Activated T-helper 17 cell treated with anti-CD3 and anti-CD28 coated beads, Interleukin-2, amount 50 U/mL, for 72 hours (primary cell): ENCODE data around the gene DBP. TPM values are rescaled to one million over a fixed set of nuclear protein-coding genes. Genes with fewer than 3 reads are reported as not detected.
"Not testable (repeated sequence)": the region's sequence is repeated elsewhere in the genome, so short reads cannot be mapped to it uniquely, and the experiment has no call there.

Experiments used
- ATAC-seq: fragments of 150-1000 bp; cut with Tn5 transposase; replicated peaks from 2 replicates; pipeline ENCODE4 v1.10.0; 2021; ENCODE audit warnings: mild to moderate bottlenecking, moderate library complexity
- H3K27ac Mint-ChIP-seq: one replicate; pipeline ENCODE4 v1.8.0; 2022; ENCODE audit warnings: mixed read lengths
- H3K27me3 Mint-ChIP-seq: one replicate; pipeline ENCODE4 v1.8.0; 2022; ENCODE audit warnings: mixed read lengths
- H3K36me3 Mint-ChIP-seq: one replicate; pipeline ENCODE4 v1.8.0; 2022; ENCODE audit warnings: low read depth, mild to moderate bottlenecking, mixed read lengths
- H3K4me1 Mint-ChIP-seq: one replicate; pipeline ENCODE4 v1.8.0; 2022; ENCODE audit warnings: mixed read lengths
- H3K4me3 Mint-ChIP-seq: one replicate; pipeline ENCODE4 v1.8.0; 2022; ENCODE audit warnings: mild to moderate bottlenecking, mixed read lengths
- H3K9me3 Mint-ChIP-seq: one replicate; pipeline ENCODE4 v1.8.0; 2022; ENCODE audit warnings: mixed read lengths
- total RNA-seq, 2 donors: library from RNA; stranded (reverse); gene quantifications; one replicate each; pipeline ENCODE4 v1.2.3, GENCODE V29; 2022

The DBP gene, protein sequence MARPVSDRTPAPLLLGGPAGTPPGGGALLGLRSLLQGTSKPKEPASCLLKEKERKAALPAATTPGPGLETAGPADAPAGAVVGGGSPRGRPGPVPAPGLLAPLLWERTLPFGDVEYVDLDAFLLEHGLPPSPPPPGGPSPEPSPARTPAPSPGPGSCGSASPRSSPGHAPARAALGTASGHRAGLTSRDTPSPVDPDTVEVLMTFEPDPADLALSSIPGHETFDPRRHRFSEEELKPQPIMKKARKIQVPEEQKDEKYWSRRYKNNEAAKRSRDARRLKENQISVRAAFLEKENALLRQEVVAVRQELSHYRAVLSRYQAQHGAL
- total RNA-seq, result 1 to 10 TPM; 5.3 to 9.3 TPM

DNA sequence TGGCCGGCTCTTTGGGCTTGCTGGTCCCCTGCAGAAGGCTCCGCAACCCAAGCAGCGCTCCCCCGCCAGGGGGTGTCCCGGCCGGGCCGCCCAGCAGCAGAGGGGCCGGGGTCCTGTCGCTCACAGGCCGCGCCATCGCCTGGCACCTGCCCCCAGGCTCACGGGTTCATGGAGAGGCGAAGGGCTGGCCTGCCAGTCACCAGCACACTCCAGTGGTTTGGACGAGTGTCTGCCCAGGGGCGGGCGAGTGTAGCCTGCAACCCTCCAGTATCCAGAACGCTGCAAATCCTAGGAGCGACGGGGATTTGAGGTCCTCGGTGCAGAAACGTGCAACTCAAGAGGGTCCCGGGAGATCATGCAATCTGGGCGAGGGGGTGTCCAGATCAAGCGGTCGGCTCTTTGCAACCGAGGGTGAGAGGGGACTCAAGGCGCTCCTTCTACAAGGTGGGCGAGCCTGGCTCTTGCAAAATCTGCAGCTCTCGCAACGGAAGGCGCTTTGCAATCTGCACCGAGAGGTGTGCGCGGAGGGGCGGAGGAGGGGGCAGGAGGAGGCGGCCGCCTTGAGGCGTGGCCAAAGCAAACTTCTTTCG is at the start of gene DBP:
TSS of gene DBP (minus strand) at position 521 of the 590 bp plus-strand sequence. CDS start at position 136, 385 bp downstream.
- peak within 1 kb of the TSS; percentile 99 for H3K27ac Mint-ChIP-seq
- peaks cover 35% of the 10 kb centered on the region for H3K4me1 Mint-ChIP-seq
- ATAC-seq, result no peak
- H3K4me3 Mint-ChIP-seq, result peak within 1 kb of the TSS; percentile 96
- no peaks in the 10 kb centered on the region for H3K27me3 Mint-ChIP-seq
- peaks cover 6% of the 10 kb centered on the region for H3K36me3 Mint-ChIP-seq
- peaks cover 4% of the 10 kb centered on the region for H3K9me3 Mint-ChIP-seq

- H3K9me3 Mint-ChIP-seq, H3K27ac Mint-ChIP-seq, ATAC-seq, H3K4me1 Mint-ChIP-seq, H3K27me3 Mint-ChIP-seq, H3K36me3 Mint-ChIP-seq, H3K4me3 Mint-ChIP-seq: not testable (repeated sequence)
Observed at GRCh38 chr19:48686637-48687036, 49.5 kb upstream of the DBP start.

GRCh38 chr19:48686088-48686487 is 48.9 kb upstream of the DBP start:
- Mint-ChIP-seq H3K9me3 (no peaks in the 10 kb centered on the region), H3K36me3 (no peaks in the 10 kb centered on the region), H3K4me3 (no peak overlapping the region), H3K4me1 (no peaks in the 10 kb centered on the region), H3K27ac (no peak overlapping the region), H3K27me3 (no peaks in the 10 kb centered on the region)
- no peak for ATAC-seq

- H3K27me3 Mint-ChIP-seq, result no peaks in the 10 kb centered on the region
- H3K36me3 Mint-ChIP-seq, result no peaks in the 10 kb centered on the region
- no peaks in the 10 kb centered on the region for H3K9me3 Mint-ChIP-seq
- no peaks in the 10 kb centered on the region for H3K4me1 Mint-ChIP-seq
- ATAC-seq, result no peak
- no peak overlapping the region for H3K4me3 Mint-ChIP-seq
- no peak overlapping the region for H3K27ac Mint-ChIP-seq
Observed at GRCh38 chr19:48685583-48685982, 48.4 kb upstream of the DBP start.

DNA sequence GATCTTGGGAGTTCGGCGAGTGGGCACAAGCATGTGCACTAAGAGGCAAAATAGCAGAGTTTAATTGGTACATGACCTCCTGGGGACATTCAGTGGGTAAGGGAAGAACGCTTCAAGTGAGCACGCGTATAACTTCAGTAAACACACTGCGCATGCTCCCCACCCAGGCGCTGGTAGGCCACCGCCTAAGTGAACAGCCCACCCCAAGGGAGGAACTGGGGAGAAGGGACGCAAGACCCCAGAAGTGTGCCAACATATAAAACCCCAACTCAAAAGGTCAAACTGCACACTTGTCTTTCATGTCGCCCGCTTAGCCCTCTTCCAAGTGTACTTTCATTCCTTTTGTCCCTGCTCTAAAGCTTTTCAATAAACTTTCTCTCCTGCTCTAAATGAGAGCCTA is 46.2 kb upstream of the DBP start:
- ATAC-seq, result no peak
- Mint-ChIP-seq H3K4me1 (no peaks in the 10 kb centered on the region), H3K36me3 (no peaks in the 10 kb centered on the region), H3K4me3 (no peak overlapping the region), H3K27me3 (no peaks in the 10 kb centered on the region), H3K27ac (no peak overlapping the region), H3K9me3 (no peaks in the 10 kb centered on the region)

DNA sequence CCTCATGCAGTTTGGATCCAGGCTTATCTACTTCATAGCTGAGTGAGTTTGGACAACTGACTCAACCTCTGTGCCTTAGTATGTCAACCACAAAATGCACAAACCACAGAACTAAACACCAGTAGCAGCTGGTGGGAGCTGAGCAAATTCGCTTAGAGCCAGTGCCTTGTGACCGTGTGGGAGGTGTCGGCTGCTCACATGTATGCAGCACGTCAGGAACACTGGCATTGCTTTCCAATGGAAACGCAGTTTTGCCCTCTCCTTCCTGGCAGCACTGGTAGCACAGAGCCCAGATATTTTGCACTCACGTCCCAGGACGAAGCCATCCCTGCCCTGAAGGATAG is 43.9 kb upstream of the DBP start:
- H3K4me1 Mint-ChIP-seq, result no peaks in the 10 kb centered on the region
- ATAC-seq, result peak; percentile 29
- no peaks in the 10 kb centered on the region for H3K9me3 Mint-ChIP-seq
- H3K27me3 Mint-ChIP-seq, result no peaks in the 10 kb centered on the region
- no peaks in the 10 kb centered on the region for H3K36me3 Mint-ChIP-seq
- H3K27ac Mint-ChIP-seq, result no peak overlapping the region
- no peak overlapping the region for H3K4me3 Mint-ChIP-seq

- Mint-ChIP-seq H3K36me3 (no peaks in the 10 kb centered on the region), H3K27me3 (no peaks in the 10 kb centered on the region), H3K27ac (no peak overlapping the region), H3K4me3 (no peak overlapping the region), H3K9me3 (no peaks in the 10 kb centered on the region), H3K4me1 (no peaks in the 10 kb centered on the region)
- no peak for ATAC-seq
Observed at GRCh38 chr19:48680436-48681126, 43.4 kb upstream of the DBP start.

GRCh38 chr19:48680006-48680405 is 42.8 kb upstream of the DBP start:
- not testable (repeated sequence) for H3K4me3 Mint-ChIP-seq, ATAC-seq, H3K27ac Mint-ChIP-seq, H3K36me3 Mint-ChIP-seq, H3K27me3 Mint-ChIP-seq, H3K4me1 Mint-ChIP-seq, H3K9me3 Mint-ChIP-seq

- H3K27ac Mint-ChIP-seq, result no peak overlapping the region
- ATAC-seq, result no peak
- no peaks in the 10 kb centered on the region for H3K36me3 Mint-ChIP-seq
- peaks cover 6% of the 10 kb centered on the region for H3K4me1 Mint-ChIP-seq
- H3K27me3 Mint-ChIP-seq, result no peaks in the 10 kb centered on the region
- H3K4me3 Mint-ChIP-seq, result no peak overlapping the region
- H3K9me3 Mint-ChIP-seq, result no peaks in the 10 kb centered on the region
Observed at GRCh38 chr19:48678201-48678600, 41.0 kb upstream of the DBP start.

GRCh38 chr19:48676887-48677286 is 39.7 kb upstream of the DBP start:
- no peak overlapping the region for H3K4me3 Mint-ChIP-seq
- ATAC-seq, result no peak
- no peaks in the 10 kb centered on the region for H3K36me3 Mint-ChIP-seq
- H3K27me3 Mint-ChIP-seq, result no peaks in the 10 kb centered on the region
- peaks cover 6% of the 10 kb centered on the region for H3K4me1 Mint-ChIP-seq
- H3K9me3 Mint-ChIP-seq, result no peaks in the 10 kb centered on the region
- H3K27ac Mint-ChIP-seq, result no peak overlapping the region

DNA sequence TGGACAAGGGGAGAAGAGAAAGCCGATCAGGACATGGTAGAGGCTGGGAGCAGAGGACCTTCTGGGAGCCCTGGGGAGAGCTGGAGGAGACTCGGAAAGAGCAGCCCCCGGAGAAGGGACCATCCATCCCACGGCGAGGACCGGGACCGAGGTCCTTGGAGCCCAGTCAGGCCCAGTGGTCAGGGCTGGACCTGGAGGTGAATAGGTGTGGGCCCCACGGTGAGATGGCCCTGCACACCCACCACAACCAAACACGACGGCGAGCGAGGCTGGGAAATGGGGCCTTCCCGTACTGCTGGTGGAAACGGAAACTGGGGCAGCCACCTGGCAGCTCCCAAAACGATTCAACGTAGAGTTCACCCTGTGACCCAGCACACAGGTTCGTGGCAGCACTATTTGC is 39.3 kb upstream of the DBP start:
- Mint-ChIP-seq H3K27ac (no peak overlapping the region), H3K27me3 (no peaks in the 10 kb centered on the region)

DNA sequence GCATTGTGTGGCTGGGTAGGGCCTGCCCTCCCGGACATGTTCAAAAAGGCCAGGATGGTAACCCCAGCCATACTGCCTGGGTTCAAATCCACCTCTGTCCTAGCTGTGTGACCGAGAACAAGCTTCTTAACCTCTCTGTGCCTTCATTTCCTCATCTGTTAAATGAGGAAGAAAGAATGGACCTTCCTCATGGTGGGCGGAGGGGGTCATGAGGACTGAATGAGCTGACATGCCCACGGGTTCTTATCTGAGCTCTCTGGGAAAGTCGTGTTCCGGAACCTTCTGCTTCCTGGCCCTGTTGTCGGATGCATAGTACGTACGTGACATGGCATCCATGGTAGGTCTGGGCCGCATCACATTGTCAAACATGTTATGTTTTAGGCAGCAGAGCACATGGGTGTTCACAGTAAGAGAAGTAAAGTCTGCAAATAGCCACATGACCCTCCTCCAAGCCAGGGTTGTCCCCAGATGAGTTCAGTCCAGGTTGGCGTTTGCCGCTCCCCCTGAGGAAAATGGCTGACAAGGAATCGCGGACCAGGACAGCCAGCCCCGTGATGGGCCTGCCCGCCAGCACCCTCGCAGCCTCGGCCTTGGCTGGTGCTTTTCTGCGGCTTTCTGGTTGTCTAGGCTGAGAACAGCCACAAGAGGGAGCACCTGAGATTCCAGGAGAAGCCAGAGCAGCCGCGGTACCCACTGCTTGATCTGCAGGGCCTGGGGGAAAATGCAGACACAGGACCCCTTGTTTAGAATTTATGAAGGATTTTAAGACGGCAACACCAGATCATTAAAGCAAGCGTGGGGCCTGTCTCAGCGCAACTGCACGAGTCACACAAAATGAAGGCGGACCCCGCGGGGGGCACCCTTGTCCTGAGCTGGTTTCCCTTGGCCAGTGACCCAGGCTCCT is 38.0 kb upstream of the DBP start:
- Mint-ChIP-seq H3K27ac (no peak overlapping the region), H3K4me3 (no peak overlapping the region), H3K9me3 (no peaks in the 10 kb centered on the region), H3K4me1 (peaks cover 6% of the 10 kb centered on the region), H3K36me3 (no peaks in the 10 kb centered on the region), H3K27me3 (no peaks in the 10 kb centered on the region)
- peak; percentile 89 for ATAC-seq

More for the DNA sequence above, 39.3 kb upstream of the DBP start:
- Mint-ChIP-seq H3K4me3 (no peak overlapping the region), H3K4me1 (peaks cover 6% of the 10 kb centered on the region), H3K9me3 (no peaks in the 10 kb centered on the region), H3K36me3 (no peaks in the 10 kb centered on the region)
- ATAC-seq, result no peak

- Mint-ChIP-seq H3K27ac (no peak overlapping the region), H3K36me3 (no peaks in the 10 kb centered on the region), H3K4me3 (no peak overlapping the region), H3K4me1 (peaks cover 12% of the 10 kb centered on the region), H3K9me3 (no peaks in the 10 kb centered on the region), H3K27me3 (no peaks in the 10 kb centered on the region)
- ATAC-seq, result no peak
Observed at GRCh38 chr19:48674216-48674809, 37.1 kb upstream of the DBP start.

DNA sequence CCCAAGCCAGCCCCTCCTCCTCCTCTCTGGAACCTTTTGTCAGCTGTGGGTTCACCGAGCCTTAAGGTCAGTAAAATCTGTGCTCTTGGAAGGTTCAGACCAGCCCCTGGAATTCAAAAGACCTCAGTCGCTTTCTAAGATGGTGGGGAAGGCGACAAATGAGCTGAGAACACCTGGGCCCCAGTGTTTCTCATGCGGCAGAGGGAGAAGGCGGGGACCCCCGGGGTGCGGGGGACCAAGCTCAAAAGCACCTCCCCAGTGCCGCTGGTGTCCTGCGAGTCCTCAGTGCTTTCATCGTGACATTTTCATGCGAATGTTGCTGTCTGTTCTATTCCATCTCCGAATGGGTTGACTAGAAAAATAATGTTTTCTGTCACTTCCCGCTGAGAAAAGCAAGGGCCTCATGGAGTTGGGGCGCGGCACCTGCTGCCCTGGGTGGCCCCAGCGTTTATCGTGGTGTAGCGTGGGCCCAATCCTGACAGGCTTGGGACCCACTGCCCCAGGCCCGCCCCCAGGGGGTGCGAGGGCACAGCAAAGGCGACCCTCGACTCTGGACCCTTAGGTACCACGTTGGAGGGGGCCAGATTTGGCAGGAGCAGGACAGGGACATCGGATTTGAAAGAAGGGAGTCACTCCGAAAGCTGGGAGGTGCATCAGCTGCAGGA is 36.4 kb upstream of the DBP start:
- Mint-ChIP-seq H3K9me3 (no peaks in the 10 kb centered on the region), H3K36me3 (no peaks in the 10 kb centered on the region), H3K27ac (no peak overlapping the region), H3K4me3 (no peak overlapping the region), H3K27me3 (no peaks in the 10 kb centered on the region), H3K4me1 (peaks cover 17% of the 10 kb centered on the region)
- no peak for ATAC-seq
